Trophoblast cell (in vitro differentiated cells and primary cell): ENCODE results near the gene RBM24.

ENCODE experiments used
- DNase-seq, 2 donors: peaks; one replicate each; pipeline ENCODE4 v3.0.0-alpha.2; 2016
- H2AFZ ChIP-seq: 2 replicates; pipeline ENCODE4 v1.6.1; 2013; ENCODE audit warnings: low read length, moderate library complexity, mild to moderate bottlenecking; ENCODE audit not compliant: insufficient read depth, poor library complexity
- H2AK5ac ChIP-seq: 2 replicates; pipeline ENCODE4 v1.6.1; 2013; ENCODE audit warnings: mild to moderate bottlenecking, low read length
- H2BK120ac ChIP-seq: 2 replicates; pipeline ENCODE4 v1.6.1; 2013; ENCODE audit warnings: low read length, mild to moderate bottlenecking, moderate library complexity; ENCODE audit not compliant: insufficient read depth, poor library complexity
- H2BK12ac ChIP-seq: 2 replicates; pipeline ENCODE4 v1.6.1; 2013; ENCODE audit warnings: mild to moderate bottlenecking, low read length, moderate library complexity
- H2BK5ac ChIP-seq: 2 replicates; pipeline ENCODE4 v1.6.1; 2013; ENCODE audit warnings: low read length, low read depth, moderate library complexity, mild to moderate bottlenecking; ENCODE audit not compliant: poor library complexity
- H3K14ac ChIP-seq: 2 replicates; pipeline ENCODE4 v1.6.1; 2013; ENCODE audit warnings: mild to moderate bottlenecking, low read length
- H3K18ac ChIP-seq: 2 replicates; pipeline ENCODE4 v1.6.1; 2013; ENCODE audit warnings: mild to moderate bottlenecking, low read length
- H3K23ac ChIP-seq: 2 replicates; pipeline ENCODE4 v1.6.1; 2013; ENCODE audit warnings: low read length
- H3K27ac ChIP-seq: 2 replicates; pipeline ENCODE4 v1.5.1; 2013; ENCODE audit warnings: low read depth, mild to moderate bottlenecking, inconsistent platforms, low read length, moderate library complexity
- H3K27me3 ChIP-seq: 2 replicates; pipeline ENCODE4 v1.6.1; 2013; ENCODE audit warnings: inconsistent platforms, mild to moderate bottlenecking, low read length, moderate library complexity; ENCODE audit not compliant: insufficient read depth
- H3K36me3 ChIP-seq, 2 experiments: 1 replicate in 1 of 2; 2 replicates in 1 of 2; pipeline ENCODE4 v1.6.1; 2013; ENCODE audit warnings: low read length in 2 of 2, mild to moderate bottlenecking in 2 of 2, moderate library complexity in 1 of 2; ENCODE audit not compliant: insufficient read depth in 2 of 2, control insufficient read depth in 1 of 2
- H3K4ac ChIP-seq: 2 replicates; pipeline ENCODE4 v1.6.1; 2013; ENCODE audit warnings: low read depth, mild to moderate bottlenecking, low read length, moderate library complexity
- H3K4me1 ChIP-seq, 2 experiments: 1 replicate in 1 of 2; 2 replicates in 1 of 2; pipeline ENCODE4 v1.6.1; 2013; ENCODE audit warnings: low read length in 2 of 2, mild to moderate bottlenecking in 2 of 2, moderate library complexity in 1 of 2; ENCODE audit not compliant: insufficient read depth in 2 of 2, control insufficient read depth in 1 of 2
- H3K4me2 ChIP-seq: 2 replicates; pipeline ENCODE4 v1.6.1; 2013; ENCODE audit warnings: inconsistent platforms, mild to moderate bottlenecking, low read length, moderate library complexity
- H3K4me3 ChIP-seq: 2 replicates; pipeline ENCODE4 v1.5.1; 2013; ENCODE audit warnings: mild to moderate bottlenecking, low read depth, low read length, inconsistent platforms
- H3K79me1 ChIP-seq: one replicate; pipeline ENCODE4 v1.6.1; 2013; ENCODE audit warnings: low read length
- H3K79me2 ChIP-seq: 2 replicates; pipeline ENCODE4 v1.6.1; 2013; ENCODE audit warnings: low read length, mild to moderate bottlenecking; ENCODE audit not compliant: control insufficient read depth, insufficient read depth, poor library complexity
- H3K9ac ChIP-seq: 2 replicates; pipeline ENCODE4 v1.6.1; 2013; ENCODE audit warnings: mild to moderate bottlenecking, low read length
- H3K9me3 ChIP-seq: 2 replicates; pipeline ENCODE4 v1.6.1; 2013; ENCODE audit warnings: low read depth, mild to moderate bottlenecking, control low read depth, inconsistent platforms, low read length; ENCODE audit not compliant: insufficient read depth
- H4K12ac ChIP-seq: 2 replicates; pipeline ENCODE4 v1.6.1; 2013; ENCODE audit warnings: low read depth, mild to moderate bottlenecking, low read length, moderate library complexity
- H4K8ac ChIP-seq: 2 replicates; pipeline ENCODE4 v1.6.1; 2013; ENCODE audit warnings: low read depth, mild to moderate bottlenecking, low read length, moderate library complexity
- H4K91ac ChIP-seq: one replicate; pipeline ENCODE4 v1.6.1; 2013; ENCODE audit warnings: low read depth, mild to moderate bottlenecking, low read length, moderate library complexity
- WGBS: extraction: QIAGEN DNeasy Blood & Tissue Kit; methylation state at CpG from one replicate; pipeline ENCODE4 v1.1.7; 2013; ENCODE audit warnings: missing lambda C conversion rate; ENCODE audit not compliant: insufficient read length, insufficient coverage; ENCODE audit errors: extremely low coverage; 5-methylcytosine and 5-hydroxymethylcytosine counted together

The RBM24 gene

DNA sequence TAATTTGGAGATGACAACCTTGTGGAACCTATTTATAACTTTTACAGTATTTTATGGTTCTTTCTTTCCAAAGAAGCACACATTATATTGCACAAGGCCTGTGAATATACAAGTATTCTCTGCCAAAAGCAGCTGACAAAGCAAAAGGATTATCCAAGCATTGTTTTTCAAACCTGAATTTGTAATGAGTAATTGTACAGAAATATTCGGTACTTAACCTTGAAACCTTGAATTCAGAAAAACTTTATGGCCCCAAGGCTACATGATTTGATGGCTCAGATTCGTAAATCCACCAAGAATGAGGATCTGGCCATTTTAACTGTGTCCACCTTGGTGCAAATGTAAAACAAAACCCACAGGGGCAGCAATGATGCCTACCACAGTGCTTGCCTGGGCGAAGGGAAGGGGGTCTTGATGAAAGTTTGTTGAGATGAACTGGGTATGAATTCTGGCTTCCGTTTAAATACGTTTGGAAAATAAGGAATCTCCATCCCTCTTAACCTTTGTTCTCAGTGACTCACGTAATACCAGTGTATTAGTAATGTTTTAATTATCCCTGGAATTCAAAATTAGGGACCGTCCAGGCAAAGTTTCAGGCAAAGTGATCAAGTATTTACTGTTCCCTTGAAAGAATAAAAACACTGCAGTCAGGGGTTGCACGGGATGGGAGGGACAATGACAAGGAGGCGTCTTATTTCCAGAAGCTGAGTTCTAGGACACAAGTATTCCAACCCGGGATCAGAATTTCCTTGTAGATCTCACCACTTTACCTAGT is 2.7 kb upstream of the RBM24 start:
- H3K4me3 ChIP-seq = no peak overlapping the region
- no CpG with 5 or more reads among the region's 10 CpGs for WGBS
- H3K27me3 ChIP-seq = peaks cover 19% of the 10 kb centered on the region
- H3K4ac ChIP-seq = no peak overlapping the region
- no peak overlapping the region for H2AFZ ChIP-seq
- H4K12ac ChIP-seq = no peak overlapping the region
- no peak overlapping the region for H3K23ac ChIP-seq
- no peak overlapping the region for H3K18ac ChIP-seq
- no peak overlapping the region for H2BK5ac ChIP-seq
- no peak overlapping the region for H4K91ac ChIP-seq
- no peak overlapping the region for H3K27ac ChIP-seq
- H3K4me1 ChIP-seq = peaks cover 6% of the 10 kb centered on the region in 2 experiments
- H4K8ac ChIP-seq = no peak overlapping the region
- H3K4me2 ChIP-seq = no peak overlapping the region
- H3K36me3 ChIP-seq = no peaks in the 10 kb centered on the region
- no peak overlapping the region for H3K9ac ChIP-seq
- no peaks in the 10 kb centered on the region for H3K79me2 ChIP-seq
- H3K79me1 ChIP-seq = peaks cover 4% of the 10 kb centered on the region
- H2BK12ac ChIP-seq = no peak overlapping the region
- no peak overlapping the region for H2AK5ac ChIP-seq
- H3K9me3 ChIP-seq = peaks cover 4% of the 10 kb centered on the region
- H3K14ac ChIP-seq = no peak overlapping the region
- peak in 1 of 2 donors; percentile 72 for DNase-seq
- H2BK120ac ChIP-seq = no peak overlapping the region

GRCh38 chr6:17280138-17280537 is 1.0 kb upstream of the RBM24 start:
- peak overlapping the region; percentile 97 for H3K4me2 ChIP-seq
- no peak overlapping the region for H4K91ac ChIP-seq
- no peak overlapping the region for H4K12ac ChIP-seq
- no peak overlapping the region for H3K9ac ChIP-seq
- H3K4ac ChIP-seq = no peak overlapping the region
- H3K18ac ChIP-seq = no peak overlapping the region
- H2BK12ac ChIP-seq = peak overlapping the region; percentile 71
- no peaks in the 10 kb centered on the region for H3K36me3 ChIP-seq
- H2AFZ ChIP-seq = peak overlapping the region; percentile 93
- H3K4me3 ChIP-seq = no peak overlapping the region
- no peak overlapping the region for H3K27ac ChIP-seq
- peaks cover 6% of the 10 kb centered on the region in 2 experiments for H3K4me1 ChIP-seq
- H2BK5ac ChIP-seq = no peak overlapping the region
- H4K8ac ChIP-seq = no peak overlapping the region
- no CpG with 5 or more reads among the region's 11 CpGs for WGBS
- no peak overlapping the region for H2BK120ac ChIP-seq
- DNase-seq = no peak
- H2AK5ac ChIP-seq = no peak overlapping the region
- peaks cover 19% of the 10 kb centered on the region for H3K27me3 ChIP-seq
- no peaks in the 10 kb centered on the region for H3K79me2 ChIP-seq
- peaks cover 4% of the 10 kb centered on the region for H3K9me3 ChIP-seq
- H3K79me1 ChIP-seq = peaks cover 4% of the 10 kb centered on the region
- H3K14ac ChIP-seq = peak overlapping the region; percentile 21
- H3K23ac ChIP-seq = no peak overlapping the region

GRCh38 chr6:17280552-17281090 is 540 bp upstream of the RBM24 start:
- WGBS = no CpG with 5 or more reads among the region's 55 CpGs
- Histone ChIP-seq H2BK12ac (peak overlapping the region; percentile 71), H3K9ac (no peak overlapping the region), H4K8ac (peak overlapping the region; percentile 56), H4K12ac (no peak overlapping the region), H3K4ac (no peak overlapping the region), H3K79me1 (peaks cover 4% of the 10 kb centered on the region), H2BK120ac (no peak overlapping the region), H3K27me3 (peaks cover 19% of the 10 kb centered on the region), H3K9me3 (peaks cover 4% of the 10 kb centered on the region), H3K18ac (no peak overlapping the region), H3K4me2 (peak overlapping the region; percentile 97), H3K79me2 (no peaks in the 10 kb centered on the region), H3K4me3 (peak overlapping the region; percentile 80), H3K14ac (peak overlapping the region; percentile 21), H3K23ac (no peak overlapping the region), H3K4me1 (peaks cover 6% of the 10 kb centered on the region in 2 experiments), H2BK5ac (no peak overlapping the region), H2AK5ac (peak overlapping the region; percentile 87), H3K27ac (no peak overlapping the region), H3K36me3 (no peaks in the 10 kb centered on the region), H2AFZ (peak overlapping the region; percentile 93), H4K91ac (no peak overlapping the region)
- DNase-seq = peak; percentile 20 to 47

DNA sequence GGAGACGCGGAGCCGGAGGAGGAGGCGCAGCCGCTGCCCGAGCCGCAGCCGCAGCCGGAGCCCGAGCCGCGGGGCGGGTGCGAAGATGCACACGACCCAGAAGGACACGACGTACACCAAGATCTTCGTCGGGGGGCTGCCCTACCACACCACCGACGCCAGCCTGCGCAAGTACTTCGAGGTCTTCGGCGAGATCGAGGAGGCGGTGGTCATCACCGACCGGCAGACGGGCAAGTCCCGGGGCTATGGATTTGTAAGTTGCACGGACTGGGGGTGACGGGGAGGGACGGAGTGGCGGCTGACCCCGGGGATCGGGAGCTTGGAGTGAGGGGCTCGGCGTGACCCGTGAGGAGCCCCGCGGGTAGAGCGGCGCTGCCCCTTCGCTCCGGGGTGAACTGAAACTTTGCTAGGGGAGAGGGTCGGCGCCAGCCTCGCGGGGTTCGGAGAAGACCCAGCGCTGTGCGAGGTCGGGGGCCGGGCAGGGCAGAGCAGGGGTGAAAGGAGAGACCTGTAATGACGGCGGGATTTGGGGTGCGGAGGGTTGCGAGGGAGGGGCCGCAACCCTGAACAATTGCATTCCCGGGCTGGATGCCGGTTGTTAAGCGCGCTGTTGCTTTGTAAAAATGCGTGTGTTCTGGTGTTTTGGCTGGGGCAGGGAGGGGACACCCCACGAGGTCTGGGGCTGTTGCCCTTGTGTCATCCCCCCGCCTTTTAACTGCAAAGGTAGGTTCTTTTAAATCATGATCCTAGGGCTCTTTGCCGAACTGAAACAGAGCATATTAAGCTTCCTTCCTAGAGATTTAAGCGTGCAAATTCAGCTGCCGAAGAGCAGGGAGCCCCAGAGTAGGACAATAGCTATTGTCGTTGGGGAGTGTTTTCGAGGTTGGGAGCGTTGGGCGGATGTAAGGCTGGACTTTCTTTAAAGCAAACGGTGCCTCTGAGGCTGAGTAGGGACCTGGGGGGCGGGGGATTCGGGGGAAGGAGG is 628 bp downstream of the RBM24 start:
- Histone ChIP-seq H3K9ac (peak overlapping the region; percentile 28), H3K4ac (no peak overlapping the region), H3K36me3 (no peaks in the 10 kb centered on the region), H3K4me1 (peaks cover 6% of the 10 kb centered on the region in 2 experiments), H2BK120ac (no peak overlapping the region), H3K18ac (no peak overlapping the region), H3K27me3 (peaks cover 19% of the 10 kb centered on the region), H4K12ac (no peak overlapping the region), H3K27ac (no peak overlapping the region), H3K79me1 (peaks cover 4% of the 10 kb centered on the region), H3K23ac (no peak overlapping the region), H3K9me3 (peaks cover 4% of the 10 kb centered on the region), H2AFZ (peak overlapping the region; percentile 26), H4K91ac (no peak overlapping the region), H3K4me3 (peak overlapping the region; percentile 80), H2BK12ac (no peak overlapping the region), H2BK5ac (no peak overlapping the region), H3K79me2 (no peaks in the 10 kb centered on the region), H4K8ac (no peak overlapping the region), H3K14ac (no peak overlapping the region), H3K4me2 (peak overlapping the region; percentile 97), H2AK5ac (no peak overlapping the region)
- no peak for DNase-seq
- WGBS = no CpG with 5 or more reads among the region's 77 CpGs
